ENCODE results near the gene ZAP70. TPM values are rescaled to one million over a fixed set of nuclear protein-coding genes. Genes with fewer than 3 reads are reported as not detected.

The ZAP70 gene
- total RNA-seq, 2 experiments from 2014 or later = 40.8 to 57.9 TPM

DNA sequence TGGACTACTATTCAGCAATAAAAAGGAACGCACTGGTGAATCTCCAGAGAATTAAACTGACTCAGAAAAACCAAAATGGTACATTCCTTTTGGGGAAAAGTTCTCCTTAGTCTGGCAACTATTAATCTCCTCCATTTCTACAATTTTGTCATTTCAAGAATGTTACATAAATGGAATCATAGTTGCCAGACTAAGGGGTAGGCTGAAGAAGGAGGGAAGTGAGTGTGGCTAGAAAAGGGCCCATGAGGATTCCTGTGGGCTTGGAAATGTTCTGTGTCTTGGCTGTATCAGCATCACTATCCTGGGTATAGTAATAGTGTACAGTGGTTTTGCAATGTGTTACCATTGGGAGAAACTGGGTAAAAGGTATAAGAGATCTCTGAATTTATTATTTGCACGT is 72.4 kb downstream of the ZAP70 start:
- BruUV-seq (replicated peaks) = no TSS peak
- Histone ChIP-seq H3K36me3 (ENCODE audit: insufficient read depth, low read length) (no peaks in the 10 kb centered on the region), H3K79me2 (ENCODE audit: insufficient read depth, low read depth, low read length) (no peaks in the 10 kb centered on the region), H2AFZ (ENCODE audit: low read length) (no peak overlapping the region), H3K4me3 (ENCODE audit: low read depth, low read length, poor library complexity, severe bottlenecking) (no peak overlapping the region), H3K9me2 (ENCODE audit: insufficient read depth, low read length) (no peaks in the 10 kb centered on the region; the same call in 1 of the 2 replicates), H3K27ac (ENCODE audit: low read depth, low read length, poor library complexity, severe bottlenecking) (no peak overlapping the region), H3K4me1 (ENCODE audit: insufficient read depth, low read length, poor library complexity, severe bottlenecking) (no peaks in the 10 kb centered on the region), H4K20me1 (ENCODE audit: insufficient read depth, low read length) (no peaks in the 10 kb centered on the region), H3K9me3 (ENCODE audit: low read length) (no peaks in the 10 kb centered on the region), H3K4me2 (ENCODE audit: low read length) (no peak overlapping the region)
- ChIA-PET CTCF (ENCODE audit: unreplicated experiment) (no interaction called here), POLR2A (no interaction called here)
- no peak for TF ChIP-seq EZH2phosphoT487 (IDR thresholded peaks at IDR 0.05; ENCODE audit: borderline replicate concordance, low read depth, low read length)
- TF ChIP-seq, protein P1, sequence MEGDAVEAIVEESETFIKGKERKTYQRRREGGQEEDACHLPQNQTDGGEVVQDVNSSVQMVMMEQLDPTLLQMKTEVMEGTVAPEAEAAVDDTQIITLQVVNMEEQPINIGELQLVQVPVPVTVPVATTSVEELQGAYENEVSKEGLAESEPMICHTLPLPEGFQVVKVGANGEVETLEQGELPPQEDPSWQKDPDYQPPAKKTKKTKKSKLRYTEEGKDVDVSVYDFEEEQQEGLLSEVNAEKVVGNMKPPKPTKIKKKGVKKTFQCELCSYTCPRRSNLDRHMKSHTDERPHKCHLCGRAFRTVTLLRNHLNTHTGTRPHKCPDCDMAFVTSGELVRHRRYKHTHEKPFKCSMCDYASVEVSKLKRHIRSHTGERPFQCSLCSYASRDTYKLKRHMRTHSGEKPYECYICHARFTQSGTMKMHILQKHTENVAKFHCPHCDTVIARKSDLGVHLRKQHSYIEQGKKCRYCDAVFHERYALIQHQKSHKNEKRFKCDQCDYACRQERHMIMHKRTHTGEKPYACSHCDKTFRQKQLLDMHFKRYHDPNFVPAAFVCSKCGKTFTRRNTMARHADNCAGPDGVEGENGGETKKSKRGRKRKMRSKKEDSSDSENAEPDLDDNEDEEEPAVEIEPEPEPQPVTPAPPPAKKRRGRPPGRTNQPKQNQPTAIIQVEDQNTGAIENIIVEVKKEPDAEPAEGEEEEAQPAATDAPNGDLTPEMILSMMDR (conservative IDR thresholded peaks at IDR 0.05; ENCODE audit: low read length) = no peak
- intact Hi-C loops (cut with micrococcal nuclease; ENCODE audit: unreplicated experiment) = no loop called here
- DNase-seq (ENCODE audit: low spot score) = no peak

DNA sequence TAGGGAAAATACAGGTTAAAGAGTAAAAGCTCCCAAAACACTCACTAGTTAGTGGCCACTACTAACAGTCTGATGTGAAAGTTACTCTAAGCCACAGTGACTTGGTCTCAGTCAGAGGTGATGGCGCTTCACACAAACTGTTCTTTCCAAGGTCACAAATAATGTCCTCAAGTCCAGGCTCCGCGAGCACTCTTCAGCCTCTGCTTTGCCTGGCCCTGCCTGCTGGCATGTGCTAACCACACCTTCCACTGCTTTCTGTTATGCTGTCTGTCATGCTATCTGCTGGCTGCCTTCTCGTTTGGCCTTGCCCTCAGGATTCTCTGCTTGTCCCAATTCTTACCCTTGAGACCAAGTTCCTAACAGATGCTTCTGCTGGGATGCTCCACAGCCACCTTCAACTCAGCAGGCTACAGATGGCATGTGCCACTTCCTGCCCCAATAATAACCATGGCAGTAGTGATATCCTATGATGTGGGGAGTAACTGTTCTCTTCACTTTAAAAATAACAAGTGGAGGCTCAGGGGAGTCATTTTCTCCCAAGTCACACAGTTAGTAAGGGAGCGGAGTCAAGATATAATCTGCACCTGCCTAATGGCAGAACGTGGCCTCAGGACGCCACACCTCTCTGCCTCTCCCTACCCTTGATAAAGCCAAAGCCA is 75.7 kb downstream of the ZAP70 start:
- no peaks in the 10 kb centered on the region for H3K4me1 ChIP-seq (ENCODE audit: insufficient read depth, low read length, poor library complexity, severe bottlenecking)
- no peaks in the 10 kb centered on the region for H3K79me2 ChIP-seq (ENCODE audit: insufficient read depth, low read depth, low read length)
- no TSS peak for BruUV-seq (replicated peaks)
- H3K4me2 ChIP-seq (ENCODE audit: low read length) = no peak overlapping the region
- H3K36me3 ChIP-seq (ENCODE audit: insufficient read depth, low read length) = peaks cover 8% of the 10 kb centered on the region; the same call in 1 of the 2 replicates
- TF ChIP-seq, protein P1 (conservative IDR thresholded peaks at IDR 0.05; ENCODE audit: low read length) = no peak
- no peak overlapping the region for H2AFZ ChIP-seq (ENCODE audit: low read length)
- H3K9me3 ChIP-seq (ENCODE audit: low read length) = no peaks in the 10 kb centered on the region
- no peaks in the 10 kb centered on the region for H4K20me1 ChIP-seq (ENCODE audit: insufficient read depth, low read length)
- H3K9me2 ChIP-seq (ENCODE audit: insufficient read depth, low read length) = no peaks in the 10 kb centered on the region
- intact Hi-C loops (cut with micrococcal nuclease; ENCODE audit: unreplicated experiment) = no loop called here
- ChIA-PET POLR2A (no interaction called here), CTCF (ENCODE audit: unreplicated experiment) (no interaction called here)
- DNase-seq (ENCODE audit: low spot score) = no peak
- H3K4me3 ChIP-seq (ENCODE audit: low read depth, low read length, poor library complexity, severe bottlenecking) = no peak overlapping the region
- H3K27ac ChIP-seq (ENCODE audit: low read depth, low read length, poor library complexity, severe bottlenecking) = no peak overlapping the region

Small RNA genes lying within 50 kb of the gene (small RNA-seq; reads per million reads assigned to genes)
- gene RNU4-8P = 0.36 reads per million

Other genes starting within 250 kb of the ZAP70 start
- 84.9 and 132 TPM in 2 replicates for gene ANKRD36B, start 123.7 kb upstream of the ZAP70 start, total RNA-seq (2014; rRNA removed; shearing (Covaris generic))
- 59.6 and 70.4 TPM in 2 replicates for gene ANKRD36B, start 123.7 kb upstream of the ZAP70 start, total RNA-seq (2022)
- 237 and 276 TPM in 2 replicates for gene COX5B, start 67.5 kb upstream of the ZAP70 start, total RNA-seq (2014; rRNA removed; shearing (Covaris generic))
- gene COX5B, start 67.5 kb upstream of the ZAP70 start, total RNA-seq (2022) = 156 and 171 TPM in 2 replicates
- 67.8 and 71.2 TPM in 2 replicates for gene ACTR1B, start 49.5 kb upstream of the ZAP70 start, total RNA-seq (2014; rRNA removed; shearing (Covaris generic))
- gene ACTR1B, start 49.5 kb upstream of the ZAP70 start, total RNA-seq (2022) = 68.2 and 69.7 TPM in 2 replicates
- 3.6 and 5.9 TPM in 2 replicates for gene C2orf92, start 43.9 kb upstream of the ZAP70 start, total RNA-seq (2014; rRNA removed; shearing (Covaris generic))
- gene C2orf92, start 43.9 kb upstream of the ZAP70 start, total RNA-seq (2022) = 10.3 and 11.2 TPM in 2 replicates

All from OCI-LY7 (cell line).